Fibroblast of pulmonary artery (primary cell): ENCODE data around the gene GIMAP5.

ENCODE experiments used
- DNase-seq: peaks from one replicate; pipeline ENCODE4 v3.0.0-alpha.2; 2010; ENCODE audit warnings: low read depth
- H3K4me3 ChIP-seq: replicated peaks from 2 replicates; pipeline ENCODE4 v1.5.1; 2011; ENCODE audit warnings: low read depth, mild to moderate bottlenecking, control low read depth, low read length, moderate library complexity
- CTCF ChIP-seq: IDR thresholded peaks from 2 replicates; pipeline ENCODE4 v1.5.1; 2011; ENCODE audit warnings: mild to moderate bottlenecking, control low read depth, low read length, inconsistent platforms; ENCODE audit errors: missing control alignments

GIMAP5 gene

GRCh38 chr7:150734254-150734653 is 3.0 kb upstream of the GIMAP5 start:
- H3K4me3 ChIP-seq: no peak overlapping the region
- no peak for DNase-seq
- TF ChIP-seq CTCF: no peak

- DNase-seq: no peak
- H3K4me3 ChIP-seq: no peak overlapping the region
- TF ChIP-seq CTCF: no peak
Observed at GRCh38 chr7:150735596-150736358, 1.4 kb upstream of the GIMAP5 start.

- no peak for TF ChIP-seq CTCF
- no peak overlapping the region for H3K4me3 ChIP-seq
- no peak for DNase-seq
Observed at GRCh38 chr7:150736864-150737263, 354 bp upstream of the GIMAP5 start.

- H3K4me3 ChIP-seq: no peak overlapping the region
- no peak for TF ChIP-seq CTCF
- DNase-seq: no peak
Observed at GRCh38 chr7:150738092-150738491, 874 bp downstream of the GIMAP5 start.

- no peak for DNase-seq
- H3K4me3 ChIP-seq: no peak overlapping the region
- TF ChIP-seq CTCF: no peak
Observed at GRCh38 chr7:150738591-150739001, 1.4 kb downstream of the GIMAP5 start.

GRCh38 chr7:150739033-150739432 is 1.8 kb downstream of the GIMAP5 start:
- no peak overlapping the region for H3K4me3 ChIP-seq
- DNase-seq: no peak
- TF ChIP-seq CTCF: no peak

- no peak overlapping the region for H3K4me3 ChIP-seq
- no peak for TF ChIP-seq CTCF
- DNase-seq: no peak
Observed at GRCh38 chr7:150740053-150740452, 2.8 kb downstream of the GIMAP5 start.
